ENCODE data around the gene PCYT1B.

The PCYT1B gene

DNA sequence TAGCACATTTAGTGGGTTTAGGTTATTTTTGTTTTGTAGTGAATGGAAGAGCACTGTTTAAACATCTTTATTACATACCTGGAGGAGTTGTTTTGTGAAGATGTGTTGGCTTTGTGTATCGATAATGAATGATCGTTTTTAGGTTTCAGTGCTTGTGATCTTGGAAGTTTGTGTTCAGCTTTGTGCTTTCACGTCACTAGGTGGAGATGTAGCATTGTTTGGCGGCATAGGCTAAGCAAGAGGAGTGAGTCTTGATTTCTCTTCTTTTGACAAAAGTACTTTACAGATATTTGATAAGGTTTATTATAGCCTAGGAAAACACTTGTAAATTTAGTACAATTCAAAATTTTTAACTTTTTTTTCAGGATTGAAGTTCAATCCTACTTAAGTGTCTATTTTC, 131.7 kb downstream of the PCYT1B start:
- no peak for DNase-seq

DNA sequence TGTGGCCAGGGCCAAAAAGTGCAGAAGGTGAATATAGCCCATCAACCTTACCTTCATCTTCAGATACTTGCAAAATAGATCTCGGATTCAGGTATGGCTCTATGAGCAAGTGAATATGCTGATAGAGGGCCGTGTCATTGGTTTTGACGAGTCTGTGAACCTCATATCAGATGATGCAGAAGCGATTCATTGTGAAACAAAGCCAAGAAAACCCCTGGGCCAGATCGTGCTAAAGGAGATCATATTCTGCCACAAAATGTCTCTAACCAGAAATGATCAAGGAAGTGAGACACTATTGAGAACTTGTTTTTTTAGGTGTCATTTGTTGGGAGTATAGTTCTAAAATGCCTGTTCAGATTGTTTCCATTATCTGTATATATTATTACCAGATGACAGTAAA, 133.7 kb downstream of the PCYT1B start:
- DNase-seq, result no peak

DNA sequence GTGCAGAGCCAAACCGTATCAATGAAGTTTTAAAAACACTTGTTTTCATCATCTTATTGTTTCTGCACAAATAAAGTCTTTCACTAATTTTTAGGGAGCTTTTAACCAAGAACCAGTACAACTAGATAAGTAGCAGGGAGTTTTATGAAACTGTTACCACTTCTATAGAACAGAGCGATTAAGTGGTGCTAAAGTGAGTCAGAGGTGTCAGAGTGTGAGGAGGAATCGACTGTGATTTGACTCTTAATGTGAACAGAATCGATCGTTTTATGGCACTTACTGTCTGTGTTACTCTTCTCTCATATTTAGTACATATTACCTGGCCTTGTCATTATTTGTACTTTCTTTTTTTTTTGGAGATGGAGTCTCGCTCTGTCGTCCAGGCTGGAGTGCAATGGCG, 138.8 kb downstream of the PCYT1B start:
- no peak for DNase-seq
